Daoy (cell line): ENCODE results near the gene PTGR3. TPM values are rescaled to one million over a fixed set of nuclear protein-coding genes. Genes with fewer than 3 reads are reported as not detected.

Experiments
- DNase-seq: peaks from one replicate; pipeline ENCODE4 v3.0.0-alpha.2; 2015; ENCODE audit warnings: low read depth
- total RNA-seq: library from RNA; depleted of rRNA; stranded (reverse); fragments of >200 nt; shearing (Covaris generic); gene quantifications from 2 replicates; pipeline ENCODE4 v1.2.3, GENCODE V29; 2014; rRNA removed

Gene PTGR3
- total RNA-seq, 1 experiment from 2014 or later: 7.6 TPM

DNA sequence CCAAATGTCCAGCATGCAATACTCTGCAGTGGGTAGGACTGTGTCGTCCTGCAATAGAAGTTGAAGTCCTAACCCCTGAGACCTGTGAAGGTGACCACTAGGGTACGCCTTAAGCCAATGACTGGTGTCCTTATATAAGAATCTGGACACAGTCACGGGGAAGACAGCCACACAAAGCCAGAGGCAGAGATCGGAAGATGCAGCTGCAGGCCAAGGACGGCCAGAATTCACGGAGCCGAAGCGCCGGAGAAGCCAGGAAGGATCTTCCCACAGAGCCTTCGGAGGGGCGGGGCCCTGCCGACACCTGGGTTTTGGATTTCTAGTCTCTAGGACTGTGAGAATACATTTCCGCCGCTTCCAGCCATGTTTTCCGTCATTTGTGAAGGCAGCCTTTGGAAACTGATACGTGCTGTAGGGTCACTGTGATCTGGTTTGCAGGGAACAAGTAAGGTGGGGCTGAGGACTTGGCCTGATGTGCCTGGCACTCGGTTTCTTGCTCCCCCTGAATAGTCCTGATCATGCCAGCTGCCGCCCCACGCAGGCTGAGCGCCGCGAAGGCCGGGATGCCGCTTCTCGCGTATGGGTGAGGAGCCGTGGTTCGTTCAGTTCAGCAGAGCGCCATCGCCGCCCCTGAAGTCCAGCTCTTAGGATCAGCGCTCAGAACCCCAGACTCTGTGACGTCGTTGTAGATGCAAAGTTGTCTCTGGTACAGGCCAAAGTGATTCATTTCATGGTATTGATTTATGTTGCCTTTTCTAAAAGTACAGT lies 38.7 kb downstream of the PTGR3 start:
- DNase-seq: no peak

DNA sequence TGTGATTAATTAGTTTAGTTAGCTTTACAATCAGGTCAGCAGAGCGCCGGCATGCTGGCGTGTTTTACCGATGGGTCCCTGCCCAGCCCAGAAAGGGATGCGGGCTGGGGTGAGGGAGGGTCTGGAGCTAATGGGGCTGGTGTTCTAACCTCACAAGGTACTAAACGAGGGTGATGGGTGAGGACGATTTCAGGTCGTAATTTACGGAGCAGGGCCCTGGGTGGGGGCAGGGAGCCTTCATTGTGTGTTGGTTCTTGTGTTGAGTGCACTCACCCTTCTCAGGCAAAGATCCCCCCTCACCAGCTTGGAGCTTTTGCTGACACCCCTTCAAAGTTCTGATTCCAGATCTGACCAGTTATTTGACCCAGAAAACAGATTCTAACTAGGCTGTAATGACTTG lies 39.5 kb downstream of the PTGR3 start:
- DNase-seq: no peak

GRCh38 chr18:75168619-75169018 lies 40.3 kb downstream of the PTGR3 start:
- DNase-seq: no peak

GRCh38 chr18:75167759-75168618 lies 41.0 kb downstream of the PTGR3 start:
- no peak for DNase-seq

- DNase-seq: no peak
These were observed 41.8 kb downstream of the PTGR3 start for GRCh38 chr18:75167137-75167536.

- DNase-seq: no peak
These were observed 43.0 kb downstream of the PTGR3 start for GRCh38 chr18:75165926-75166325.

GRCh38 chr18:75164479-75164878 lies 44.5 kb downstream of the PTGR3 start:
- no peak for DNase-seq

DNA sequence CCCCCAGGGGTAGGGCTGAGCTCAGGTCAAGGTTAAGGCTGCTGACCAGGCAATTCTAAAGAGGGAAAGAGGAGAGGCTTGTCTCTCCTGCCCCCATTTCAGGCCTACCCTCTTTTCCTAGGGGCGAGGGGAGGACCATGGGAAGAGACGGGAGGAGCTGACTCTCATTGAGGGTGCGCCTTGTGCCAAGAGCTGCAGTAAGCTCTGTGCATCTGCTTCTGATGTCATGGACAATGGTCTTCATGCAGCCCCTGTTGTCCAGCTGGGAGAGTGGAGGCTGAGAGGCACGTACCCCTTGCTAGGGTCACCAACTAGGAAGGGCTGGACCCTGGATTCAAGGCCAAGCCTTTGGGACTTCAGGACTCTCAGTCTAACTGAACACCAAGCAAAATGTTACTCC lies 45.2 kb downstream of the PTGR3 start:
- no peak for DNase-seq

DNA sequence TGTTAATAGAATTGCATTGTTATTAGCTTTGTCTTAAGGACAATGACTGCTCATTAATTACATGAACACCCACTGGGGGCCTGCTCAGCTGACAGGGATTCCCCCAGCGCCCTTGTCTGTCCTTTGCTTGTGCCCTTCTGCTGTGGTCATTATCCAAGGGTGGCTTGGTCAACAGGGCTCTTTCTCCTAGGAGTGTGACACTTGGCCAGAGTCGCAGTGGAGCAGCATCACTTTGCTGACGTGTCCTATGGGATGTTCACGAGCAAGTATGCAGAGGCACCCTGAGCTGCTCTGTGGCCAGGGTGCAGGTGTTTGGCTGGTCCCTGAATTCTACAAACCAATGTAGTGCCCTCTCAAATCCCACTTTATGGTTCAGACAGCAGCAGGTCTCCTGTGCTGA lies 46.0 kb downstream of the PTGR3 start:
- no peak for DNase-seq

DNA sequence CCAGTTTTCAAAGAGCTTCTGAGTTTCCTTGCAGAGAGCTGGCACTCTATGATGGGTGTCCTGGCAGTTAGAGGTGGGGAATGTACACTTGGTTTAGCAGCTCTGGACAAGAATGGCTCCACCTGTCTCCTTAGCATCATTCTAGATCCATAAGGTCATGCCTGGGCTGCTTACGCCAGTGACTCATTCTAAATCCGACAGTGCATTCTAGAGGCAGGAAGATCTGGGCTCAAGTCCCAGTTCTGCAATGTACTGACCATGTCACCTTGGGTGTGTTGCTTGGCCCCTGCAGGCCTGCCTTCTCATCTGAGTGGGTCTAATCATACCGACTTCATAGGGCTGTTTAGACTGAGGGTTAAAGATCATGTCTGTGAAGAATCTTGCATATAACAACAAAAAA lies 46.5 kb downstream of the PTGR3 start:
- DNase-seq: peak; percentile 12

- DNase-seq: peak; percentile 81
These were observed 47.5 kb downstream of the PTGR3 start for GRCh38 chr18:75161256-75162028.

DNA sequence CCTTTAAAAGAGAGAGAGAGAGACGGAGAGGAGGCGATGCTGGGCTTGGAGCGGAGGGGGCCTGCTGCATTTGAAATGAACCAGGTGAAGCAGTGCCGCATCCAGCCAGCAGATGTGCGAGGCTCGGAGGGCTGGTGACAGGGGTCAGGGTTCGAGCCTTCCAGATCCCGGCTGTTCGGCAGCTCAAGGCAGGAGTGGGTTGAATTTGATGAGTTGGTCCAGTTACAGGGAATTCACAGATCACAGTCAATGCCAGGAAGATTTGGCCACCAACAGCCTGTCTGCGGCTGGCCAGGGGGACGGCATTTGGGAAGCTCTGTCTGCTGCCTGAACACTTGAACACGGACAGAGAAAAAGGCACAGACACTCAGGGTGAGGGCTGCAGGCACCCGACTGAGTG lies 48.6 kb downstream of the PTGR3 start:
- no peak for DNase-seq

- DNase-seq: no peak
These were observed 49.1 kb downstream of the PTGR3 start for GRCh38 chr18:75159646-75160356.

DNA sequence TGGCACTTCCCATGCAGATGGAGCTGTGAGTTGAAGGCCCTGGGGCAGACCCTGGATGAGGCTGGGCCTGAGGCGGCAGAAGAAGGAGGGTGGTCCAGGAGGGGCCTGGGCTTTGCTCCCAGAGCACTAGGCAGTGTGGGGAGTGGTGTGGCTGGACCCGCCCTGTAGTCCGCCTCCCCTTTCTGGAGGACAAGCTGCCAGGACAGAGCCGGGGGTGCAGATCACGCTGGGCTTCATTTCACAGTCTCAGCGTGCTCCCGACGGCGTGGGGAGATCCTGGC lies 49.8 kb downstream of the PTGR3 start:
- DNase-seq: no peak

Other genes with a start within 250 kb of the PTGR3 start
- gene TSHZ1, start 1.7 kb upstream of the PTGR3 start, total RNA-seq: 6.4 and 10.4 TPM in 2 replicates
- not detected in 2 replicates for gene SMIM21, start 218.6 kb upstream of the PTGR3 start, total RNA-seq